GM21390 (cell line): ENCODE results near the gene MTHFD1L.
"Not testable (repeated sequence)": the region's sequence is repeated elsewhere in the genome, so short reads cannot be mapped to it uniquely, and the experiment has no call there.

ENCODE experiments used
- ATAC-seq: cut with Tn5 transposase; IDR thresholded peaks from one replicate; pipeline ENCODE4 v1.9.1; 2021; ENCODE audit not compliant: unreplicated experiment

The MTHFD1L gene

DNA sequence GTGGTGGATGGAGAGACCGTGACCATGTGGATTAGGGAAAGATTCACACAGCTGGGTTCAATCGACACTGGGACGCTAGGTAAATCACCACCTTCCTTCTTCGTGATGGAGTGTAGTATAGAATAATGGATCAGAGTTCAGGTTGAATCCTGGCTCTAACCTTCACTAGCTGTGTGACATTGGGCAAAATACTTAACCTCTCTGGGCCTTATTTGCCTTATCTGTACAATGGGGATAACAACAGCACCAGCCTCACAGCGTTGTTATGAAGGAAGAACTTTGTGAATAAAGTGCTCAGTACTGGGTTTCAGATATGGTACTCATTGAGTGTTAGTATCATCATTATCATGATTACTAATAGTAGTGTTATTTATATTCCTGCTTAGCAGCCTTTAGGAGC is 248.1 kb downstream of the MTHFD1L start:
- ATAC-seq = no peak

DNA sequence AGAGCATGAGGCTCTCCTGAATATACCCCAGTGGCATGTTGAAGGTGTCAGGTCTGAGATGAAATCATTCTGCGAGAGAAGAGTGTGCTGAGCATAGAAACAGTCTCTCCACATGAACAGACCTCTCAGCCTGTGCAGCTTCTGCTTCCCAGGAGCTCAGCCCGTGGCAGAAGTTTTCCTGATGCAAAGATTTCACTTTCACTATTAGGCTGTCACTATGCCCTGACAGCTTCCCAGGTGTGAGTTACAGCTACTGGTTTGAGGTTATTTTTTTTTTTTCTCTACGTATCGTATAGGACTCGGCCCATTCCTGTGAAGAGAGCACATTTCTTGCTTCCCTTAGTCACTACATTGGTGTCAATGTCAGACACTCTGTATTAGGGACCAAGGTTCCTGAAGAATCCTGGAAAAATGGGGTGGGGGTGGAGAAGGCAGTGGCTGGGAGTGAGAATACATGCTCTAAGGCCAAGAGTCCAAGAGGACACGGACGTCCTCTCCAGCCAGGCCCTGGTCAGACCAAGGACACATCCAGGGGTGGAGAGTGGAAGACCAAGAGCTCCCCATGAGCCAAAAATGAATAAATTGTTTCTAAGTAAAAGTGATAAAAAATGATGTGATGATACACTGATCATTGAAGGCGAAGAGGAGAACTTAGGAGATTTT is 253.1 kb downstream of the MTHFD1L start:
- ATAC-seq = no peak

DNA sequence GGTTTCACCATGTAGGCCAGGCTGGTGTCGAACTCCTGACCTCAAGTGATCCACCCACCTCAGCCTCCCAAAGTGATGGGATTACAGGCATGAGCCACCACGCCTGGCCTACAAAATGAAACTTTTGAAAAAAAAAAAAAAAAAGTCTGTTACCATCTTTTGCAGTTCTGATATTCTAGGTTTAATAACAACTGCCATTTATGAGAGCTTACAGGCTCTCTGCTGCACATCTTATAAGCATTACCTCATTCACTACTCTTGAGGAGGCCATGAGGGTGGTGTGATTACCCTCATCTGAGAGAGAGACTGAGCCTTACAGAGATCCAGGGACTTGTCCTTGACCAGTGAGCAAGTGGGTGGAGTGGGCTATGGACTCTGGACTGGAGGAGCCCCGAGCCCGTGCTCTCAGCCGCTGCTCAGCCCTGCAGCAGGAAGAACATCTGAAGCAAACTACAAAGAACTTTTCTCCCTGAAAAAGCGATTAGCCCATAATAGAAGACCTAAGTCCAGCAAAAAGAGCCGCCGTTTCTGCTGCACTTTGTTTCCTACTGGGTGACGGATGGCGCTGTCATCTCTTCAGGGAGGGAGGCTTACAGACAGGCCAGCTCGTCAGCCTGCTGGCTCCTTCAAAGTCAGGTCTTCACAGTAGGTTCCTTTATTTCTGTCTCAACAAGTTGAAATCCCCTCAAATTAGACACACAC is 254.5 kb downstream of the MTHFD1L start:
- ATAC-seq = no peak

DNA sequence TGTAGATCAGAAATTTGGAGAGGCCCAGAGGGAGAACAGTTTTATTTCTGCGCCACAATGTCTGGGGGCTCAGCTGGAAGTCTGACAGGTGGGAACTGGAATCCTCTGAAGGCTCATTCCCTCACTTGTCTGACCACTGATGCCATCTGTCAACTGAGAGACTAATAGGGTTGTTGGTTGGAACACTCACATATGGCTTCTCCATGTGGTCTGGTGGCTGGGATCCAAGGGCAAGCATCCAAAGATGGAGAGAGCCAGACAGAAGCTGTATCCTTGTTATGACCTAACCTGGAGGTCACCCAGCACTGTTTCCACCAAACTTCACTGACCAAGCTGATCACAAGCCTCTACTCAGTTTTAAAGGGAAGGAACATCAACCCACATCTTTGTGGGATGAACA is 256.4 kb downstream of the MTHFD1L start:
- ATAC-seq = no peak

DNA sequence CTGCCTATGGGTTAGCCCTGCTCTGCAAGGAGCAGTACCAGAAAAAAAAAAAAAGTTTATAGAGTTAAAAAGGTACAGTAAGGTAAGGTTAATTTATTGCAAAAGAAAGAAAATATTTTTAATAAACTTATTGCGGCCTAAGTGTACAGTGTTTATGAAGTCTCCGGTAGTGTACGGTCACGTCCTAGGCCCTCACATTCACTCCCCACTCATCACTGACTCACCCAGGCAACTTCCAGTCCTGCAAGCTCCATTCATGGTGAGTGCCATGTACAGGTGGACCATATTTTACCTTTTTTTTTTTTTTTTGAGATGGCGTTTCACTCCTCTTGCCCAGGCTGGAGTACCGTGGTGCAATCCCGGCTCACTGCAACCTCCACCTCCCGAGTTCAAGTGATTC is 258.1 kb downstream of the MTHFD1L start:
- not testable (repeated sequence) for ATAC-seq

DNA sequence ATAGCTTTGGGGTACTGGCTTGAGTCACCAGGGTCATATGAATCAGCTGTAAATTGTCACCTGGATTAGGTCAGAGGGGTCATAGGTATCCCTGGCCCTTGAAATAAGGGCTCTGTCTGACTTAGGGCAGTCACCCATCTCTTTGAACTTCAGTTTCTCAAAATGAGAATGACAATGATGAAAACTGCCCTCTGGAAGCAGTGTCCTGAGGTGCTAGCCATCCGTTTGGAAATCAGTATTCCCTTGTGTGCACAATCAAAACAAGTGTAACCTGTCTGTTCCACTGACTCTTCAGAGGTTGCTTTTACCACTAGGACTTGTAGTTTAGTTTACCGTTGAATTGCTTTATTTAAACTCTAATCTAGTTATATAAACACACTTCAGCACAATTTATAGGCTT is 259.7 kb downstream of the MTHFD1L start:
- not testable (repeated sequence) for ATAC-seq

DNA sequence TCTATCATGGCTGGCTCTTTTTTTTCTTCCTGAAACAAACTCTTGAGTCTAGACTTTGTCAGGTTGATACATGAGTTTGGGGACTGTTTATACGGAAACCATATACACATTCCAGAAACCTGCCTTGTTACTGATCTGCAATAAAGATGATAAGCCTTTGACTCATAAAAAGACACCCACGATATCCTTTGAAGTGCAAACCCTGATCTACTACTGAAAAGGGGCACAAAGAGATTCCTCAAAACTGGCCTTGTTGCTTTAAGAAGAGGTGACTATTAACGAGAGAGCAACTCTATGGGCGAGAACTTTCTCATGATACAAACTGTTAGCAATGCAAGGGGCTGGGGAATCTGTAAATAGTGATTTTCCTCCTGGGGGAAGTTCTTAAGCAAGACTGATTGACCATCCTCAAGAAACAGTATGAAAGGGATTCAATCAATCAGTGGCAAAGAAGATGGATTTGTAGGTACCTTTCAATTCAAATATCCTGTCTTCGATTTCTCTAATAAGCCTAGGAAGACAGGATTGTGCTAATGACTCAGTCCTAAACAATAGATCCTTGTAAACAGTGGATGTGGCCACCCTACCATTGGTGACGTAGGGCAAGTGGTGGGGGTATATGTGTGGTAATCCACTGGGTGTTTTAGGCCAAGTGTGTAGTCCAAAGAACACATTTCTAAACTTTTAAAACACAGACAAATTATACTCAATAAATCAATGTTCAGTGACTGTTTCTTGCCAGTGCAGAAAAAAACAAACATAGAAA is 260.3 kb downstream of the MTHFD1L start:
- not testable (repeated sequence) for ATAC-seq

DNA sequence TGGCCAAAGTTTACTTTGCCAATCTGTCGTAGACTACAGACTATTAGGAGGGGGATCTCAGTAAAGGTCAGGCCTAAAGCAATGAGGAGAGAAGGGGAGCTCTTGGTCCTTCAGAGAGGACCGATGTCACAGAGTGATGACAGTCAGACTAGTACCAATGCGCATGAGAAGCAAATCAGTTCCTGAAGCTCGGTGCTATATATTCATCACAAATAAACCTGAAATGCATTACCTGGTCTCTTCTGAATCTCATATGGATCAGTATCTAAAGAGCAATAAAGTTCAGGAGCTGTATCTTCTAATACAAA is 260.9 kb downstream of the MTHFD1L start:
- ATAC-seq = not testable (repeated sequence)

DNA sequence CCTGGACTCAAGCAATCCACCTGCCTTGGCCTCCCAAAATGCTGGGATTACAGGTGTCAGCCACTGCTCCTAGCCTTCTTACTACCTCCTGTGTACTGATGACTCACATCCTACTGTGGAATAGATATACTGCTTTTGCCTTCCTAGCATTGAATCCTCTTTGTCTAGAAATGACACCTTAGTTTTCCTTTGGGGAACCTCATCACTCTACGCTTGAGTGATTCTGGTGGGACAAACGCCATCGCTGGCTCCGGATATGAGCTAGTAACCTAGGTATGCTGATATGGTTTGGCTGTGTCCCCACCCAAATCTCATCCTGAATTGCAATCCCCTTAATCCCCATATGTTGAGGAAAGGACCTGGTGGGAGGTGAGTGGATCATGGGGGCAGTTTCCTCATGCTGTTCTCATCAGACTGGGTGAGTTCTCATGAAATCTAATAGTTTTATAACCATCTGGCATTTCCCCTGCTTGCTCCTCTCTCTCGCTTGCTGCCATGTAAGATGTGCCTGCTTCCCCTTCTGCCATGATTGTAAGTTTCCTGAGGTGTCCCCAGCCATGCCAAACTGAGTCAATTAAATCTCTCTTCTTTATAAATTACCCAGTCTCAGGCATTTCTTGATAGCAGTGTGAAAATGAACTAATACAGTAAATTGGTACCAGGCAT is 261.8 kb downstream of the MTHFD1L start:
- not testable (repeated sequence) for ATAC-seq

DNA sequence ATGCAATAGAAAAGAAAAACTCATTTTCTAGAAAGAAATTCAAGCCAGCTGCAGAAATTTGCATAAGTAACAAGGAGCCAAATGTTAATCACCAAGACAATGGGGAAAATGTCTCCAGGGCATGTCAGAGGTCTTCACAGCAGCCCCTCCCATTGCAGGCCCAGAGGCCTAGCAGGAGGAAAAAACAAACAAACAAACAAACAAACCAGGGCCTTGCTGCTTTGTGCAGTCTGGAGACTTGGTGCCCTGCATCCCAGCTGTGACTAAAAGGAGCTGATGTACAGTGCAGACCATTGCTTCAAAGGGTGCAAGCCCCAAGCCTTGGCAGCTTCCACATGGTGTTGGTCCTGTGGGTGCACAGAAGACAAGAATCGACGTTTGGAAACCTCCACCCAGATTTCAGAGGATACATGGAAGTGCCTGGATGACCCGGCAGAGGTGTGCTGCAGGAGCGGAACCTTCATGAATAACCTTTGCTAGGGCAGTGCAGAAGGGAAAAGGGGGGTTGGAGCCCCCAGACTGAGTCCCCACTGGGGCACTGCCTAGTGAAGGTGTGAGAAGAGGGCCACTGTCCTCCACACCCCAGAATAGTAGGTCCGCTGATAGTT is 263.4 kb downstream of the MTHFD1L start:
- no peak for ATAC-seq

DNA sequence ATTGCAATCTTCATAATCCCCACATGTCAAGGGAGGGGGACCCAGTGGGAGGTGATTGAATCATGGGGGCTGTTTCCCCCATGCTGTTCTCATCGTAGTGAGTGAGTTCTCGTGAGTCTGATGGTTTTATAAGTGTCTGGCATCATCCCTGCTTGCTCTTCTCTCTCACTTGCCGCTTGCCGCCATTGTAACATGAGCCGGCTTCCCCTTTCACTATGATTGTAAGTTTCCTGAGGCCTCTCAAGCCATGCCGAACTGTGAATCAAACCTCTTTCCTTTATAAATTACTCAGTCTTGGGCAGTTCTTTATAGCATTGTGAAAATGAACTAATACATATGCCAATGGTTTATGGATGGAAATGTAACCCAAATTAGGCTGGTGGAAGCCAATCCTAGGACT is 264.8 kb downstream of the MTHFD1L start:
- ATAC-seq = no peak

DNA sequence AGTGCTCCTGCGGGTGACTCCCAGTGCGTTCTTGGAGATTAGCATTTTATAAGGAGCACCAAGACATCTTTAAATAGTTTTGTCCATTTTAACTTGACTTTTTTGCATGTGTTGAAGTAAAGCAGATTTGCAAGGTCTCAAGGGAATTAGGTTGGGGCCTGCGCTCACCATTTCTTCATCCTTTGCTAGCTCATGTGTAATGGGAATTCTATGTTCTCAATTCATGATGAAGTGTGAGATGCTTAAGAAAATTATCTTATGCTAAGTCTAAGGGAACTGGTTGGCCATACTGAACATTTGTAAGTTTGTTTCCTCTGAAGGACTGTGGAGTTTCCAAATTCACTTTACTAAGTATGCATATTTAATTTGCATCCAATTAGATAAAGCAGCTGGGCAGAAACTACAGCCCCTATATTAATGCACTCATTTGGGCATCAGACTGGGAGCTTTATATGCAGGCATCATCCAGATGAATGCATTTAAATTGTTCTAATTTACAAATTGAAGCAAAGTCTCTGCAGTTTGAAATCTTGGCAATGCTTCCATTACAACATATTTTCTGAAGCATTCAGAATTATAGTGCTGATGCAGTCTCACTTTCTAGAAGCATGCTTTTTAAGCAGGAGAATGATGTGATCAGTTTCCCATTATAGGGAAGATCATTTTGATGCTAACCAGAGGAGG is 266.0 kb downstream of the MTHFD1L start:
- ATAC-seq = no peak

DNA sequence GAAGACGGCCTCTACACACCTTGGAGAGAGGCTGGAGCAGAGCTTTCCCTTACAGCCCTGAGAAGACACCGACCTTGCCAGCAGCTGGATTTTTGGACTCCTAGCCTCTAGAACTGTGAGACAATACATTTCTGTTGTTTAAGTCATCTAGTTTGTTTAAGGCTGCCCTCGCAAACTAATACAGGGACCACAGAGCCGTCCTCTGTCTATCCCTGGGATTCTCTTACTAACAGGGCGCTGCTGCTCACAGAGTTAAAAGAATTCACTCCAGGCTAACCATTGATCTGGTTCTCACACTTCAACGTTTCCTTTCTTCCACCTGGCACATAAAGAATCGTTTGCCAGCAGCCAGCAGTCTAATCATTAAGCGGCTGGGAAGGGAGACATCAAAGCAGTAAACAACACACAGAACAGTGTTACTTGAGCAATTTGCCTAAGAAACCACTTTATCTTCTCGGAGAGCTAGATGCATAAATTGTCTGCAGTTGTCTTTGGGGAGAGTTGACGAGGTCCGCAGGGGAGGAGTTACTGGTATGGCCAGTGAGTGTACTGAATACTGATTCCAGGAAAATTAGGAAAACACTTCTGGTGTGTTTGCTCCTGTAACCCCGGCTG is 270.7 kb downstream of the MTHFD1L start:
- ATAC-seq = no peak

DNA sequence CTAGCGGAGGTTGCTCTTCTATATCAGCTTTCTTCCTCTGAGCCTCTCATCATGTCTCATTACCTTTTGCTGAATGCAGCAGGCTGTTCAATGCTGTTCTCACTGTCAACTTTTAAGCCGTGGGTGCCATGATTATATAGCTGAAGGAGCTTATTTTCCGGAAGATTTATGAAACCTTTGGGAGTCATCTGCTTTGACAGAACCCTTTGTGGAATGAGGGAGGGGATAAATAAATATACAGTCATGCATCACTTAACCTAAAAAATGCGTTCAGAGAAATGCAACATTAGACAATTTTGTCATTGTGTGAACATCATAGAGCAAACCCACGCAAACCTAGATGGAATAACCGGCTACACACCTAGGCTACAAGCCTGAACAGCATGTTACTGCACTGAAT is 272.0 kb downstream of the MTHFD1L start:
- no peak for ATAC-seq

DNA sequence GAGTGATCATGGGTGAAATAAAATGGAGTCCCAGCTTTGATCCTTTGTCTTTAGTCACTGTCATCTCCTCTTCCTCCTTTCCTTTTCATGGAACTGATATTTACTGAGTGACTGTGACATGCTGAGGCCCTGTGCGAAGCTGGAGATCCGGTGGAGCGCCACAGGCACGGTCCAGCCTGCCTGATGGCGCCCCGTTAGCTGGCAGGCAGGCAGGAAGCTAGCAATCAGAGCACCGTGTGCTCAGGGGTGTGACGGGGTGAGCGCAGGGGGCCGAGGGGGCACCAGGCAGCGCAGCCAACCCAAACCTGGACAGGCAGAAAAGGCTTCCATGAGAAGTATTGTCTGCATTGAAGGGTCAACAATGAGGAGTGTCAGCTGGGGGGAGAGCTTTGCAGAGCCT is 274.0 kb downstream of the MTHFD1L start:
- ATAC-seq = no peak

DNA sequence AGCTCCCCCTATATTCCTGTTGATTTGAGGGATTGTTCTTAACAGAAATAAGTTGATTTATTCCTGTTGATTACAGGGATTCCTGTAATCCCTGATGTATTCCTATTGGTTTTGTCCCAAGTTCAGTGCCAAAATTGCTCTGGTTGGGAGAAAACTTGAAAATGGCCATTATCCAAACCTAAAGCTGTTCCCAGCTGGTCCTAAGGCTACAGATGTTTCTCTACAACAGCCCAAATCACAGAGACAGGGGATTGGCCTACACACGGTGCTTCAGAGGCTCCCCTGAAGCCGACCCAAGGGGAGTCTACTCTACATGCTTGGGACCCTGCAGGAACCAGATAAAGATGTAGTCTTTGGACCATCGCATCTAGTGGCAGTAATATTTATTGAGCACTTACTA is 275.3 kb downstream of the MTHFD1L start:
- no peak for ATAC-seq

DNA sequence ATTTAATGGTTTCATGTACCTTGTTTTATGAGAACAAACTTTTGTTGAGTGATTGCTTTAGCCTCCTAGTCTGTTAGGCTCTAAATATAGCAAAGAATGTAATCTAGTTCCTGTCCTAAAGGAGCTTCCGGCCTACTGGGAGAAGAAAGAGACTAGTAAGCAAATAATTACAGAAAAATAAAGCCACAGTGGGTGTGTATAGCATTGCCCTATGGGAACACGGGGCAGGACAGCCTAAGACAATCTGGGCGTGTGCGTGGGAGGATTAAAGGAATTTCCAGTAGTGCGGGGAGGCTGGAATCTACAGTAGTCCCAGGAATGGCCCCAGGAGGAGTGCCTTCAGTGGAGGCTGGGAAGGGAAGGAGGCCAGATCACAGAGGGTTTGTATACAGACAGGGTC is 276.2 kb downstream of the MTHFD1L start:
- no peak for ATAC-seq

DNA sequence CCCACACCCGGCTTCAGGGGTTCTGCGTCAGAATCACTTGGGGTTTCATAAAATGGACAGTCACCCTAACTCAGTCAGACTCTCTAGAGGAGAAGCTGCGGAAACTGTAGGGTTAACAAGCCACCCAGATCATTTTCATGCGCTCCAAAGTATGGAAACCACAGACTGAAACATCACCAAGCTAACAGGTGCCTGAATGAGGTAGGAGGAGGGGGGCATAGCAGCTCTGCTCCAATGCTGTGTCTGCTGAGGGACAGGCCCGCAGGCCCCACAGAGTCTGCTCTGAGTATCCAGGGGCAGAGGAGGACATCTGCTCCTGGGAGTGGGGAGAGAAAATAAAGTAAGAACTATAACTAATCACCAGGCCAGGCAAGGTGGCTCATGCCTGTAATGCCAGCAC is 277.2 kb downstream of the MTHFD1L start:
- no peak for ATAC-seq

DNA sequence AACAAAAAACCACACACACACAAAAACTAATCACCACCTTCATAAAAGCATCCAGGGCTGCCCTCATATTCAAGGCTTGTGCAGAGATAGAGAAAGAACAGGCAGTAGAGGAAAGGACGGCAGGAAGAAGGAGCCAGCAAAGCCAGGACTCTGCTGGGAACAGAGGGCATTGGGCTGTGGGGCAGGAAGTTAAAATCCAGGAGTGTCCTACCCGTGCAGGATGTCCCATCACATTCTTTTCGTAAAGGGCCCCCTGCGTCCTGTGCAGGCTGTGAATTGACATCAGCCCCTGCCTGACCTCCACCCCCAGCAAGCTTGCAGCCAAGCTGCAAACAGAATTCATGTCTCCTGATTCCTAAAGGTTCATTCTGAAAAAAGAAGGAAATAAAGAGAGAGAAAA is 277.8 kb downstream of the MTHFD1L start:
- no peak for ATAC-seq

DNA sequence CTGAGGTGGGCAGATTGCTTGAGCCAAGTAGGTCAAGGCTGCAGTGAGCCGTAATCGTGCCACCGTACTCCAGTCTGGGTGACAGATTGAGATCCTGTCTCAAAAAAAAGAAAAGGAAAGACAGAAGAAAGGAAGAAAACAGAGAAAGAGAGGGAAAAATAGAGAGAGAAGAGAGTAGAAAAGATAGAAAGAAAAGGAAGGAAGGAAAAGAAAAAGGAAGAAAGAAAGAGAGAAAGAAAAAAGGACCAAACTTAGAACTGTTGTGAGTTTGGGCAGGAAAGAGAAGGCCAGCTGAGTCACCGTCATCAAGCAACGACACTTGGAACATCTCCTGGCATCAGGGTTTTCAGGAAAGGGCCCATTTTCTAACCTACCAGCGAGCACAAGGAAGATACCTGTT is 278.3 kb downstream of the MTHFD1L start:
- no peak for ATAC-seq
